Hematopoietic multipotent progenitor cell treated with erythropoietin and hydrocortisone succinate and interleukin-3 and kit ligand, for 4 days (in vitro differentiated cells): ENCODE results near the gene CENPE.
"Not testable (repeated sequence)": the region's sequence is repeated elsewhere in the genome, so short reads cannot be mapped to it uniquely, and the experiment has no call there.

Source experiments
- DNase-seq: peaks from one replicate; pipeline ENCODE4 v3.0.0-alpha.2; 2015

Gene CENPE

GRCh38 chr4:103198111-103198765 is at the start of gene CENPE:
Gene CENPE (minus strand): TSS chr4:103198343. CDS start chr4:103198319, 24 bp downstream.
- DNase-seq, result peak; percentile 95

GRCh38 chr4:103244251-103244650 is 46.1 kb upstream of the CENPE start:
- no peak for DNase-seq

GRCh38 chr4:103230938-103231337 is 32.8 kb upstream of the CENPE start:
- DNase-seq, result not testable (repeated sequence)

GRCh38 chr4:103223556-103223955 is 25.4 kb upstream of the CENPE start:
- DNase-seq, result not testable (repeated sequence)

- peak; percentile 15 for DNase-seq
These were observed 9.5 kb upstream of the CENPE start for GRCh38 chr4:103207673-103208072.

- DNase-seq, result peak; percentile 34
These were observed 6.0 kb upstream of the CENPE start for GRCh38 chr4:103204111-103204510.

- no peak for DNase-seq
These were observed 3.6 kb upstream of the CENPE start for GRCh38 chr4:103201724-103202123.

GRCh38 chr4:103201253-103201652 is 3.1 kb upstream of the CENPE start:
- DNase-seq, result no peak

GRCh38 chr4:103199009-103199408 is 866 bp upstream of the CENPE start:
- DNase-seq, result no peak

- DNase-seq, result no peak
These were observed 405 bp downstream of the CENPE start for GRCh38 chr4:103197765-103198110.

GRCh38 chr4:103193457-103193856 is 4.7 kb downstream of the CENPE start:
- no peak for DNase-seq

- DNase-seq, result no peak
These were observed 27.1 kb downstream of the CENPE start for GRCh38 chr4:103171006-103171405.

GRCh38 chr4:103169750-103170149 is 28.4 kb downstream of the CENPE start:
- DNase-seq, result not testable (repeated sequence)

GRCh38 chr4:103168993-103169392 is 29.1 kb downstream of the CENPE start:
- no peak for DNase-seq

- DNase-seq, result no peak
These were observed 36.0 kb downstream of the CENPE start for GRCh38 chr4:103162176-103162575.

GRCh38 chr4:103158760-103159159 is 39.4 kb downstream of the CENPE start:
- DNase-seq, result no peak

- DNase-seq, result no peak
These were observed 42.0 kb downstream of the CENPE start for GRCh38 chr4:103156106-103156505.

GRCh38 chr4:103152381-103152780 is 45.8 kb downstream of the CENPE start:
- no peak for DNase-seq

- DNase-seq, result no peak
These were observed 47.5 kb downstream of the CENPE start for GRCh38 chr4:103150677-103151076.

- no peak for DNase-seq
These were observed 53.2 kb downstream of the CENPE start for GRCh38 chr4:103144926-103145325.

GRCh38 chr4:103137446-103137827 is 60.7 kb downstream of the CENPE start:
- no peak for DNase-seq

GRCh38 chr4:103136671-103137445 is 61.3 kb downstream of the CENPE start:
- DNase-seq, result no peak

- DNase-seq, result no peak
These were observed 69.0 kb downstream of the CENPE start for GRCh38 chr4:103129174-103129573.

- no peak for DNase-seq
These were observed 72.0 kb downstream of the CENPE start for GRCh38 chr4:103126126-103126525.

- DNase-seq, result no peak
These were observed 75.0 kb downstream of the CENPE start for GRCh38 chr4:103123114-103123513.
